Loucy (cell line): ENCODE data around the gene SNU13.

Experiments
- H2AFZ ChIP-seq: fragments of 200-600 bp; sonication (generic); 2 replicates; pipeline ENCODE4 v1.6.0; 2016; ENCODE audit warnings: antibody characterized with exemption, mild to moderate bottlenecking, low read length, moderate library complexity
- H3F3A ChIP-seq: fragments of 200-600 bp; 2 replicates; pipeline ENCODE4 v1.6.0; 2016; ENCODE audit warnings: antibody characterized with exemption, low read depth, mild to moderate bottlenecking
- H3K27me3 ChIP-seq: fragments of 200-600 bp; sonication (generic); 2 replicates; pipeline ENCODE4 v1.6.1; 2014; ENCODE audit warnings: low read length, mild to moderate bottlenecking; ENCODE audit not compliant: insufficient read depth, poor library complexity, severe bottlenecking
- H3K36me3 ChIP-seq: fragments of 200-600 bp; sonication (generic); 2 replicates; pipeline ENCODE4 v1.6.1; 2016; ENCODE audit warnings: low read length; ENCODE audit not compliant: insufficient read depth
- H3K4me1 ChIP-seq: fragments of 200-600 bp; sonication (generic); 2 replicates; pipeline ENCODE4 v1.5.1; 2014; ENCODE audit warnings: low read length, mild to moderate bottlenecking; ENCODE audit not compliant: insufficient read depth, poor library complexity, severe bottlenecking
- H3K4me2 ChIP-seq: fragments of 200-600 bp; sonication (generic); 2 replicates; pipeline ENCODE4 v1.6.0; 2014; ENCODE audit warnings: antibody characterized with exemption, low read length, low read depth, mild to moderate bottlenecking; ENCODE audit not compliant: poor library complexity, severe bottlenecking
- H3K4me3 ChIP-seq: fragments of 200-600 bp; sonication (generic); 2 replicates; pipeline ENCODE4 v1.5.1; 2014; ENCODE audit warnings: low read length, mild to moderate bottlenecking, mixed read lengths; ENCODE audit not compliant: poor library complexity, severe bottlenecking
- H3K79me2 ChIP-seq: fragments of 200-600 bp; sonication (generic); 2 replicates; pipeline ENCODE4 v1.6.1; 2014; ENCODE audit warnings: low read length; ENCODE audit not compliant: insufficient read depth
- H3K9ac ChIP-seq: fragments of 200-600 bp; sonication (generic); 2 replicates; pipeline ENCODE4 v1.6.0; 2014; ENCODE audit warnings: mild to moderate bottlenecking, low read depth, low read length, moderate library complexity; ENCODE audit not compliant: poor library complexity, severe bottlenecking
- H3K9me2 ChIP-seq: fragments of 200-600 bp; sonication (generic); replicated peaks from 2 replicates; pipeline ENCODE4 v1.6.1; 2016; ENCODE audit warnings: low read depth, low read length, mixed read lengths
- H3K9me3 ChIP-seq: fragments of 200-600 bp; sonication (generic); 2 replicates; pipeline ENCODE4 v1.6.1; 2014; ENCODE audit warnings: mild to moderate bottlenecking, antibody characterized with exemption, low read length, low read depth; ENCODE audit not compliant: insufficient read depth
- H4K20me1 ChIP-seq: fragments of 200-600 bp; sonication (generic); 2 replicates; pipeline ENCODE4 v1.6.0; 2014; ENCODE audit warnings: antibody characterized with exemption, low read length, mild to moderate bottlenecking; ENCODE audit not compliant: insufficient read depth, poor library complexity, severe bottlenecking
- EZH2phosphoT487 ChIP-seq: fragments of 200-600 bp; IDR thresholded peaks from 2 replicates; pipeline ENCODE4 v1.6.1; 2018; ENCODE audit warnings: antibody characterized with exemption, mild to moderate bottlenecking, moderate library complexity, borderline replicate concordance
- TF ChIP-seq, protein P1 (sequence below): fragments of 200-600 bp; sonication (generic); conservative IDR thresholded peaks from 2 replicates; pipeline ENCODE4 v1.5.1; 2014; ENCODE audit warnings: mild to moderate bottlenecking, antibody characterized with exemption, low read length

The SNU13 gene

DNA sequence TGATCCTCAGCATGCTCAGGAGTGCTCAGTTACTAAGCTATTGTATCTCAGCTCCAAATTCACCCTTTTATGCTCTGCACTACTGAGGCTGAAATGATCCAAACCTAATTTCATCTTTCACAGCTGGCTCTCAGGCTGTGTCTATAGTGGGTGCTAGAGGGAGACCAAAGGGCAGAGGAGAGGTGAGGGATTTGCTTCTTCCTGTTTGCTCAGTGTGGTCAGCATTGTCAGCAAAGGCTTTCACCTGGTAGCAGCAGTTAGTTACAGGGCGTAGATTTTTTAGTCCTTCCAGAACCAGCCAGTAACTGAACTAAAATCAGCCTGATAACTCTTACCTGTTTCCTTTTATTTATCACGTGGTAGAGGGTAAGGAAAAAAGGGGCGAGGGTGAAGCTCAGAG lies 34.3 kb downstream of the SNU13 start:
- H3K4me2 ChIP-seq: no peak overlapping the region
- H3K27me3 ChIP-seq: no peaks in the 10 kb centered on the region
- TF ChIP-seq, protein P1, sequence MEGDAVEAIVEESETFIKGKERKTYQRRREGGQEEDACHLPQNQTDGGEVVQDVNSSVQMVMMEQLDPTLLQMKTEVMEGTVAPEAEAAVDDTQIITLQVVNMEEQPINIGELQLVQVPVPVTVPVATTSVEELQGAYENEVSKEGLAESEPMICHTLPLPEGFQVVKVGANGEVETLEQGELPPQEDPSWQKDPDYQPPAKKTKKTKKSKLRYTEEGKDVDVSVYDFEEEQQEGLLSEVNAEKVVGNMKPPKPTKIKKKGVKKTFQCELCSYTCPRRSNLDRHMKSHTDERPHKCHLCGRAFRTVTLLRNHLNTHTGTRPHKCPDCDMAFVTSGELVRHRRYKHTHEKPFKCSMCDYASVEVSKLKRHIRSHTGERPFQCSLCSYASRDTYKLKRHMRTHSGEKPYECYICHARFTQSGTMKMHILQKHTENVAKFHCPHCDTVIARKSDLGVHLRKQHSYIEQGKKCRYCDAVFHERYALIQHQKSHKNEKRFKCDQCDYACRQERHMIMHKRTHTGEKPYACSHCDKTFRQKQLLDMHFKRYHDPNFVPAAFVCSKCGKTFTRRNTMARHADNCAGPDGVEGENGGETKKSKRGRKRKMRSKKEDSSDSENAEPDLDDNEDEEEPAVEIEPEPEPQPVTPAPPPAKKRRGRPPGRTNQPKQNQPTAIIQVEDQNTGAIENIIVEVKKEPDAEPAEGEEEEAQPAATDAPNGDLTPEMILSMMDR: no peak
- TF ChIP-seq EZH2phosphoT487: no peak
- H2AFZ ChIP-seq: no peak overlapping the region
- H3K9ac ChIP-seq: no peak overlapping the region
- H3F3A ChIP-seq: no peaks in the 10 kb centered on the region
- no peaks in the 10 kb centered on the region for H3K9me3 ChIP-seq
- H3K4me1 ChIP-seq: no peaks in the 10 kb centered on the region
- no peak overlapping the region for H3K4me3 ChIP-seq
- no peaks in the 10 kb centered on the region for H3K79me2 ChIP-seq
- H4K20me1 ChIP-seq: peaks cover 3% of the 10 kb centered on the region
- H3K9me2 ChIP-seq: no peaks in the 10 kb centered on the region
- H3K36me3 ChIP-seq: peaks cover 90% of the 10 kb centered on the region

DNA sequence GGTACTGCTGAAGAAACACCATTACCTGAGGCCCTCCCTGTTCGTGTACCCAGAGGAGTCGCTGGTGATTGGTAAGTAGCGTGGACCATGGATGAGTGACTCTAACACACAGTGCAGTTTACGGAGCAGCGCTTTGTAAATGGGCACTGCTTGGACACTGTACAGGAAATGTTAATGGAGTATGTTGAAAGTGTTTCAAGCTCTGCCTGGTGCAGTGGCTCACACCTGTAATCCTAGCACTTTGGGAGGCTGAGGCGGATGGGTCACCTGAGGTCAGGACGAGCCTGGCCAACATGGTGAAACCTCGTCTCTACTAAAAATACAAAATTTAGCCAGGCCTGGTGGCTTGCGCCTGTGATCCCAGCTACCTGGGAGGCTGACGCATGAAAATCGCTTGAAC lies 37.8 kb downstream of the SNU13 start:
- no peak overlapping the region for H3K9ac ChIP-seq
- H3K27me3 ChIP-seq: no peaks in the 10 kb centered on the region
- no peak overlapping the region for H3K4me2 ChIP-seq
- no peak for TF ChIP-seq EZH2phosphoT487
- TF ChIP-seq, protein P1: no peak
- H3K9me2 ChIP-seq: no peaks in the 10 kb centered on the region
- peaks cover 80% of the 10 kb centered on the region; the same call in 1 of the 2 replicates for H3K36me3 ChIP-seq
- no peaks in the 10 kb centered on the region for H3F3A ChIP-seq
- H3K4me3 ChIP-seq: no peak overlapping the region
- no peaks in the 10 kb centered on the region for H3K79me2 ChIP-seq
- no peak overlapping the region for H2AFZ ChIP-seq
- no peaks in the 10 kb centered on the region for H3K4me1 ChIP-seq
- no peaks in the 10 kb centered on the region for H3K9me3 ChIP-seq
- H4K20me1 ChIP-seq: peaks cover 14% of the 10 kb centered on the region

GRCh38 chr22:41650229-41650628 lies 38.4 kb downstream of the SNU13 start:
- no peaks in the 10 kb centered on the region for H3K79me2 ChIP-seq
- no peaks in the 10 kb centered on the region for H3K4me1 ChIP-seq
- H2AFZ ChIP-seq: no peak overlapping the region
- no peaks in the 10 kb centered on the region for H3K27me3 ChIP-seq
- no peak overlapping the region for H3K4me3 ChIP-seq
- H3F3A ChIP-seq: no peaks in the 10 kb centered on the region
- H3K4me2 ChIP-seq: no peak overlapping the region
- H3K36me3 ChIP-seq: peaks cover 79% of the 10 kb centered on the region; the same call in 1 of the 2 replicates
- no peaks in the 10 kb centered on the region for H3K9me3 ChIP-seq
- TF ChIP-seq, protein P1: no peak
- TF ChIP-seq EZH2phosphoT487: no peak
- H3K9ac ChIP-seq: no peak overlapping the region
- H4K20me1 ChIP-seq: peaks cover 14% of the 10 kb centered on the region
- no peaks in the 10 kb centered on the region for H3K9me2 ChIP-seq
